Neural cell (in vitro differentiated cells): ENCODE data around the gene OST4.

Experiments
- EP300 ChIP-seq: fragments of 450-650 bp; conservative IDR thresholded peaks from 2 replicates; pipeline ENCODE4 v1.6.1; 2014; ENCODE audit warnings: antibody characterized with exemption, mild to moderate bottlenecking, moderate library complexity; ENCODE audit not compliant: poor library complexity, severe bottlenecking
- EZH2 ChIP-seq: fragments of 200-600, 300-800 bp; shearing (Covaris generic), sonication (generic); IDR thresholded peaks from 2 replicates; pipeline ENCODE4 v1.6.1; 2014; ENCODE audit warnings: antibody characterized with exemption, low read length, borderline replicate concordance, mild to moderate bottlenecking; ENCODE audit not compliant: insufficient read depth, poor library complexity, severe bottlenecking
- POLR2AphosphoS5 ChIP-seq: IDR thresholded peaks from 2 replicates; pipeline ENCODE4 v1.6.1; 2012
- TAF1 ChIP-seq: IDR thresholded peaks from 2 replicates; pipeline ENCODE4 v1.6.1; 2012; ENCODE audit warnings: low read depth
- TF ChIP-seq, protein P1 (sequence below): fragments of 450-650 bp; IDR thresholded peaks from 2 replicates; pipeline ENCODE4 v1.5.1; 2014; ENCODE audit warnings: antibody characterized with exemption, mild to moderate bottlenecking, moderate library complexity; ENCODE audit not compliant: poor library complexity, severe bottlenecking

- TF ChIP-seq, protein P1, sequence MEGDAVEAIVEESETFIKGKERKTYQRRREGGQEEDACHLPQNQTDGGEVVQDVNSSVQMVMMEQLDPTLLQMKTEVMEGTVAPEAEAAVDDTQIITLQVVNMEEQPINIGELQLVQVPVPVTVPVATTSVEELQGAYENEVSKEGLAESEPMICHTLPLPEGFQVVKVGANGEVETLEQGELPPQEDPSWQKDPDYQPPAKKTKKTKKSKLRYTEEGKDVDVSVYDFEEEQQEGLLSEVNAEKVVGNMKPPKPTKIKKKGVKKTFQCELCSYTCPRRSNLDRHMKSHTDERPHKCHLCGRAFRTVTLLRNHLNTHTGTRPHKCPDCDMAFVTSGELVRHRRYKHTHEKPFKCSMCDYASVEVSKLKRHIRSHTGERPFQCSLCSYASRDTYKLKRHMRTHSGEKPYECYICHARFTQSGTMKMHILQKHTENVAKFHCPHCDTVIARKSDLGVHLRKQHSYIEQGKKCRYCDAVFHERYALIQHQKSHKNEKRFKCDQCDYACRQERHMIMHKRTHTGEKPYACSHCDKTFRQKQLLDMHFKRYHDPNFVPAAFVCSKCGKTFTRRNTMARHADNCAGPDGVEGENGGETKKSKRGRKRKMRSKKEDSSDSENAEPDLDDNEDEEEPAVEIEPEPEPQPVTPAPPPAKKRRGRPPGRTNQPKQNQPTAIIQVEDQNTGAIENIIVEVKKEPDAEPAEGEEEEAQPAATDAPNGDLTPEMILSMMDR: no peak
- TF ChIP-seq POLR2AphosphoS5 (no peak), TAF1 (no peak), EZH2 (no peak), EP300 (no peak)
Measured at GRCh38 chr2:27087823-27088410, 16.5 kb upstream of the OST4 start.
